Fibroblast of mammary gland (primary cell): ENCODE data around the gene IRX6.

ENCODE experiments used
- DNase-seq: peaks from one replicate; pipeline ENCODE4 v3.0.0-alpha.2; 2010; ENCODE audit warnings: low read depth
- H3K4me3 ChIP-seq: 2 replicates; pipeline ENCODE4 v1.5.1; 2011; ENCODE audit warnings: low read depth, mild to moderate bottlenecking, low read length, moderate library complexity; ENCODE audit not compliant: control insufficient read depth
- TF ChIP-seq, protein P1 (sequence below): conservative IDR thresholded peaks from 2 replicates; pipeline ENCODE4 v1.5.1; 2011; ENCODE audit warnings: low read depth, low read length, inconsistent platforms; ENCODE audit not compliant: control insufficient read depth, insufficient read depth

Gene IRX6

DNA sequence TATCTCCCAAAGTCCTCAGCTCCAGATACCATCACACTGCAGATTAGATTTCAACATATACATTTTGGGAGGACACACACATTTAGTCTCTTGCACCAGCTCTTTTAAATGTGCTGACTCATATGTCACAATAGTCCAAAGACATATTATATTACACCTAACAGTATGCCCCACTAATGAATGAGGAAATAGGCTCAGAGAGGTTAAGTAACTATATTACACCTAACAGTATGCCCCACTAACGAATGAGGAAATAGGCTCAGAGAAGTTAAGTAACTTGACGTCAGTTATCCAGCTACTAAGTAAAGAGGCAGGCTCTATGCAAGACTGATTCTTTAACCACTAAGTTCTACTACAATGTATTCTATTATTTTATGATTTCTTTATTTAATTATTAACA lies 9.7 kb downstream of the IRX6 start:
- no peak overlapping the region for H3K4me3 ChIP-seq
- TF ChIP-seq, protein P1, sequence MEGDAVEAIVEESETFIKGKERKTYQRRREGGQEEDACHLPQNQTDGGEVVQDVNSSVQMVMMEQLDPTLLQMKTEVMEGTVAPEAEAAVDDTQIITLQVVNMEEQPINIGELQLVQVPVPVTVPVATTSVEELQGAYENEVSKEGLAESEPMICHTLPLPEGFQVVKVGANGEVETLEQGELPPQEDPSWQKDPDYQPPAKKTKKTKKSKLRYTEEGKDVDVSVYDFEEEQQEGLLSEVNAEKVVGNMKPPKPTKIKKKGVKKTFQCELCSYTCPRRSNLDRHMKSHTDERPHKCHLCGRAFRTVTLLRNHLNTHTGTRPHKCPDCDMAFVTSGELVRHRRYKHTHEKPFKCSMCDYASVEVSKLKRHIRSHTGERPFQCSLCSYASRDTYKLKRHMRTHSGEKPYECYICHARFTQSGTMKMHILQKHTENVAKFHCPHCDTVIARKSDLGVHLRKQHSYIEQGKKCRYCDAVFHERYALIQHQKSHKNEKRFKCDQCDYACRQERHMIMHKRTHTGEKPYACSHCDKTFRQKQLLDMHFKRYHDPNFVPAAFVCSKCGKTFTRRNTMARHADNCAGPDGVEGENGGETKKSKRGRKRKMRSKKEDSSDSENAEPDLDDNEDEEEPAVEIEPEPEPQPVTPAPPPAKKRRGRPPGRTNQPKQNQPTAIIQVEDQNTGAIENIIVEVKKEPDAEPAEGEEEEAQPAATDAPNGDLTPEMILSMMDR: no peak
- no peak for DNase-seq

DNA sequence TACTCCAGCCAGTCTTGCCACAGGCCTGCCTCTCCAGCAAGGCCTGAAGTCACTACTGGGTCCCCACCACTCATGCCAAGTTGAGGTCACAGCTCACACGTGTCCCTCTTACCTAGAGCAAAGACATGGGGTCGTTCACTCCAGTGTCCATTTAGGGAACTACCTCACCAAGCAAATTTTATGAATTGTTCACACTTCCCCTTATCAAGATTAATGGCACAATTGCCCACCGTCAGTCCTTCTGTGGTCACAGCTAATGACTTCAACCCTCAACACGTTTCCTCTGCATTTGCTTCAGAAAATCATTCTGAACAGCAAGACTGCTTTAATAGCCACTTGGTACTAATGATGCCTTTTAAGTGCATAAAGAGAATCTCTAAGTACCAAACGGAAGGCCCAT lies 14.6 kb downstream of the IRX6 start:
- no peak overlapping the region for H3K4me3 ChIP-seq
- TF ChIP-seq, protein P1: no peak
- no peak for DNase-seq

DNA sequence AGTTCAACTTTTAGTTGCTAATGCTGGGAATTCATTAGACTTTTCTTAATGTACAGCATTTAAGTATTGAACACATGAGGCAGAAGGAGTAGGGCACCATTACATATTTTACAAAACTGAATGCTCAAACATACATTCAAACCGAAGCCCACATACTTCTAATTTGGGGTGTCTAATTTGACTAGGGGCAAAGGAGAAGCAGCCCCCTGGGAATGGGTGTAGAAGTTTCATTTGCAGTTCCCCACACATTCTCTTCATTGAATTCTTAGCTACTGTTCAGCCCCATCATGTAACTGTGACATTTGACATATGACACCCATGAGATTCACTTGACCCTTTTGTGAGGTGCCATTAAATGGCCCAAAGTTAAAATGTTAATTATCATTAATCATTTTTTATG lies 16.4 kb downstream of the IRX6 start:
- no peak overlapping the region for H3K4me3 ChIP-seq
- TF ChIP-seq, protein P1: no peak

DNA sequence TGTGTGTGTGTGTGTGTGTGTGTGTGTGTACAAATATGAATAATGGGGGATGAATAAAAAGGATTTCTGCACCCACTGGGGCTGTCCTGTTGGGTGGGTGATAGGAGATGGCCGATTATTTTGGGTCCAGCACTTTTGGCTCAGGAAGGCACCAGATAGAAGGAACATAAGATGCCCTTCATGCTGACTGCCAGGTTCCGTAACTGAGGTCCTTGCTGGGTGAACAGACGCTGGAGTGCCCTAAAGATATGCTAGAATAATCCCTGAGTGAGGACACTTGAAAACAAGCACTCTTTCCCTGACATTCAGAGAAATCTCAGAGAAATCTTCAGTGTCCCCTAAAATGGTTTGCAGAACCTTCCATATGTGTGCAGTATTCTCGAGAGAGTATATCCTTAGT lies 17.7 kb downstream of the IRX6 start:
- H3K4me3 ChIP-seq: no peak overlapping the region
- no peak for DNase-seq
- TF ChIP-seq, protein P1: no peak

More for the DNA sequence above, 16.4 kb downstream of the IRX6 start:
- DNase-seq: no peak

DNA sequence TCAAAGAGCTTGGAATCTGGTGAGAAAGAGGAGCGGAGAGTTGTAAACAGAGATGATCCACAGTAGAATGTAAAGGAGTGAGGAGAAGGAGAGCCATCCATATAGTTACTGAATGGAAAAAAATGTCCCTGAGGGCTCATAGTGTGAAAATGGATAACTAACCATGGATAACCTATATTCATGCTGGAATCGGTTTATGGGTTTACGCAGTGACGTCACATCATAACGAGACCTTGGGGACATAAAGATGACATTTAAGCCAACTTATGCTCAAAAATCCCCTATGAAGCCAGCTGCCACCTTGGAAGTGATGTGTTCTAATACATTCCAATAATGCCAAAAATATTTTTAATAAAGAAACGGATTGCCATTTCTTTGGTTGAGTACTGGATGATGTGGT lies 22.5 kb downstream of the IRX6 start:
- no peak for DNase-seq
- H3K4me3 ChIP-seq: no peak overlapping the region
- TF ChIP-seq, protein P1: no peak

DNA sequence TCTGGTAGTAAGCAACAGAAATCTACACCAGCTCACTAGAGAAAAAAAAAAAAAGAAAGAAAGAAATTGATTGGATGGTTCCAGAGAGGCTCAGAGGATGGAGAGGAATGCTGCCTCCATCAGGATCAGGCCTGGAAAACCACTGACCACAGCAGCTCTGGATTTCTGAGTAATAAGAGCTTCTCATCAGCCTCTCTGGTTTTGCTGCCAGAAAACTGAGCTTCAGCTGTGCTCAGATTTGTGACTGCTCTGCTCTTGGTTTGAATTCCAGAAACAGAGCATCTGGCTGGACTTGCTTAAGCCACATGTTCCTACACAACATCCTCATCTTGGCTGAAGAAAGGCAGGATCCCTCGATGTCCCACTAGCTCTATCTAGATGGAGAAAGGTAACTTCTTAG lies 25.9 kb downstream of the IRX6 start:
- TF ChIP-seq, protein P1: no peak
- H3K4me3 ChIP-seq: no peak overlapping the region
- DNase-seq: peak; percentile 10

DNA sequence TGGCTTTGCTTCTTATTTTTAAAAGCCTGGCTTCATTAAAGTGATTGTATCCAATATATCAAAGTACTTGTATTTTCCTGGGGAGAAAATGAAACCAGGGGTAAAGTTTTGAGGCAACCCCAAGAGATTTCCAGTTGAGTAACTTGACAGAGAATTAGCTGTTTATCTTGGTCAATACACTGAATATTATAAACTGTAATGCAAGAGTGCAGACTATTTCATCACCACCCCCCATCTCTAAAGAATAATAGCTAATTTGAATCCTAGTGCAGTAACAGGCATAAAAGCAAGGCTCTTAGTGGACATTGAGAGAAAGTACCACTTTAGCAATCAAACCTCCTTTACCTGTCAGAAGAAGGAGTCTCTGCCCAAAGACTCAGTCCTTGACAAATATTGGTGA lies 27.0 kb downstream of the IRX6 start:
- TF ChIP-seq, protein P1: no peak
- no peak overlapping the region for H3K4me3 ChIP-seq

More for the DNA sequence above, 27.0 kb downstream of the IRX6 start:
- DNase-seq: no peak
